ENCODE measurements around the gene EGLN3. TPM values are rescaled to one million over a fixed set of nuclear protein-coding genes. Genes with fewer than 3 reads are reported as not detected.

Gene EGLN3
- polyA plus RNA-seq, 4 donors: 13.1 to 40.5 (median 25.5) TPM

- peaks cover 0 to 17% (median 13%) of the 10 kb centered on the region in 3 donors for H3K36me3 ChIP-seq (ENCODE audit: control insufficient read depth in 3 of 3, insufficient read depth in 2 of 3, low read depth in 1 of 3, low read length in 3 of 3)
- no peak for DNase-seq
- 80 to 97% (median 83%) methylated on average over 3 of the region's 3 CpGs for whole genome bisulfite sequencing, 3 donors
- no peak overlapping the region for H3K4me3 ChIP-seq (ENCODE audit: low read depth in 1 of 3, low read length in 3 of 3)
- FAIRE-seq: no peak
- H3K27me3 ChIP-seq (ENCODE audit: control insufficient read depth in 3 of 3, insufficient read depth in 3 of 3, low read length in 3 of 3): no peaks in the 10 kb centered on the region
- H3K27ac ChIP-seq (ENCODE audit: low read depth in 1 of 3, low read length in 2 of 3): no peak overlapping the region
- no peaks in the 10 kb centered on the region for H3K9me3 ChIP-seq (ENCODE audit: control insufficient read depth in 2 of 2, insufficient read depth in 1 of 2, low read depth in 1 of 2, low read length in 1 of 2)
- peaks cover 0 to 11% (median 0%) of the 10 kb centered on the region in 3 donors for H3K4me1 ChIP-seq (ENCODE audit: control insufficient read depth in 3 of 3, insufficient read depth in 2 of 3, low read depth in 1 of 3, low read length in 2 of 3)
These were observed 26.2 kb downstream of the EGLN3 start for GRCh38 chr14:33924566-33925100.

- no peak overlapping the region for H3K4me3 ChIP-seq (ENCODE audit: low read depth in 1 of 3, low read length in 3 of 3)
- no peak overlapping the region for H3K27ac ChIP-seq (ENCODE audit: low read depth in 1 of 3, low read length in 2 of 3)
- 81 to 95% (median 86%) methylated on average over 4 of the region's 4 CpGs for whole genome bisulfite sequencing, 3 donors
- no peaks in the 10 kb centered on the region for H3K27me3 ChIP-seq (ENCODE audit: control insufficient read depth in 3 of 3, insufficient read depth in 3 of 3, low read length in 3 of 3)
- peaks cover 0 to 6% (median 0%) of the 10 kb centered on the region in 3 donors for H3K4me1 ChIP-seq (ENCODE audit: control insufficient read depth in 3 of 3, insufficient read depth in 2 of 3, low read depth in 1 of 3, low read length in 2 of 3)
- no peak for FAIRE-seq
- H3K9me3 ChIP-seq (ENCODE audit: control insufficient read depth in 2 of 2, insufficient read depth in 1 of 2, low read depth in 1 of 2, low read length in 1 of 2): no peaks in the 10 kb centered on the region
- H3K36me3 ChIP-seq (ENCODE audit: control insufficient read depth in 3 of 3, insufficient read depth in 2 of 3, low read depth in 1 of 3, low read length in 3 of 3): peaks cover 0 to 10% (median 3%) of the 10 kb centered on the region in 3 donors
- DNase-seq: no peak
These were observed 28.7 kb downstream of the EGLN3 start for GRCh38 chr14:33922125-33922524.

- 90 to 93% (median 92%) methylated on average over 3 of the region's 3 CpGs for WGBS, 3 donors
- H3K4me3 ChIP-seq (ENCODE audit: low read depth in 1 of 3, low read length in 3 of 3): no peak overlapping the region
- FAIRE-seq: no peak
These were observed 32.6 kb downstream of the EGLN3 start for GRCh38 chr14:33918256-33918655.

GRCh38 chr14:33917661-33918060 lies 33.2 kb downstream of the EGLN3 start:
- Histone ChIP-seq H3K4me3 (ENCODE audit: low read depth in 1 of 3, low read length in 3 of 3) (no peak overlapping the region), H3K9me3 (ENCODE audit: control insufficient read depth in 2 of 2, insufficient read depth in 1 of 2, low read depth in 1 of 2, low read length in 1 of 2) (no peaks in the 10 kb centered on the region), H3K36me3 (ENCODE audit: control insufficient read depth in 3 of 3, insufficient read depth in 2 of 3, low read depth in 1 of 3, low read length in 3 of 3) (peaks cover 0 to 5% (median under 1%) of the 10 kb centered on the region in 3 donors), H3K27ac (ENCODE audit: low read depth in 1 of 3, low read length in 2 of 3) (no peak overlapping the region), H3K27me3 (ENCODE audit: control insufficient read depth in 3 of 3, insufficient read depth in 3 of 3, low read length in 3 of 3) (no peaks in the 10 kb centered on the region), H3K4me1 (ENCODE audit: control insufficient read depth in 3 of 3, insufficient read depth in 2 of 3, low read depth in 1 of 3, low read length in 2 of 3) (peaks cover 0 to 11% (median 0%) of the 10 kb centered on the region in 3 donors)
- 70 to 97% (median 81%) methylated on average over 1 of the region's 1 CpG for WGBS, 3 donors
- FAIRE-seq (no peak), DNase-seq (no peak)

More at GRCh38 chr14:33918256-33918655, 32.6 kb downstream of the EGLN3 start:
- Histone ChIP-seq H3K27me3 (ENCODE audit: control insufficient read depth in 3 of 3, insufficient read depth in 3 of 3, low read length in 3 of 3) (no peaks in the 10 kb centered on the region), H3K9me3 (ENCODE audit: control insufficient read depth in 2 of 2, insufficient read depth in 1 of 2, low read depth in 1 of 2, low read length in 1 of 2) (no peaks in the 10 kb centered on the region), H3K27ac (ENCODE audit: low read depth in 1 of 3, low read length in 2 of 3) (no peak overlapping the region), H3K36me3 (ENCODE audit: control insufficient read depth in 3 of 3, insufficient read depth in 2 of 3, low read depth in 1 of 3, low read length in 3 of 3) (peaks cover 0 to 6% (median 2%) of the 10 kb centered on the region in 3 donors), H3K4me1 (ENCODE audit: control insufficient read depth in 3 of 3, insufficient read depth in 2 of 3, low read depth in 1 of 3, low read length in 2 of 3) (peaks cover 0 to 11% (median 0%) of the 10 kb centered on the region in 3 donors)
- no peak for DNase-seq

- no peaks in the 10 kb centered on the region for H3K27me3 ChIP-seq (ENCODE audit: control insufficient read depth in 3 of 3, insufficient read depth in 3 of 3, low read length in 3 of 3)
- 43 to 66% (median 54%) methylated on average over 5 of the region's 5 CpGs for WGBS, 3 donors
- no peaks in the 10 kb centered on the region for H3K9me3 ChIP-seq (ENCODE audit: control insufficient read depth in 2 of 2, insufficient read depth in 1 of 2, low read depth in 1 of 2, low read length in 1 of 2)
- H3K27ac ChIP-seq (ENCODE audit: low read depth in 1 of 3, low read length in 2 of 3): no peak overlapping the region
- FAIRE-seq: no peak
- no peak overlapping the region for H3K4me3 ChIP-seq (ENCODE audit: low read depth in 1 of 3, low read length in 3 of 3)
- H3K4me1 ChIP-seq (ENCODE audit: control insufficient read depth in 3 of 3, insufficient read depth in 2 of 3, low read depth in 1 of 3, low read length in 2 of 3): peaks cover 0 to 11% (median 0%) of the 10 kb centered on the region in 3 donors
- H3K36me3 ChIP-seq (ENCODE audit: control insufficient read depth in 3 of 3, insufficient read depth in 2 of 3, low read depth in 1 of 3, low read length in 3 of 3): peaks cover 0 to 3% (median 0%) of the 10 kb centered on the region in 3 donors
- no peak for DNase-seq
These were observed 34.0 kb downstream of the EGLN3 start for GRCh38 chr14:33916663-33917565.

- Histone ChIP-seq H3K4me3 (ENCODE audit: low read depth in 1 of 3, low read length in 3 of 3) (no peak overlapping the region), H3K9me3 (ENCODE audit: control insufficient read depth in 2 of 2, insufficient read depth in 1 of 2, low read depth in 1 of 2, low read length in 1 of 2) (no peaks in the 10 kb centered on the region), H3K4me1 (ENCODE audit: control insufficient read depth in 3 of 3, insufficient read depth in 2 of 3, low read depth in 1 of 3, low read length in 2 of 3) (peaks cover 0 to 11% (median 0%) of the 10 kb centered on the region in 3 donors), H3K27ac (ENCODE audit: low read depth in 1 of 3, low read length in 2 of 3) (no peak overlapping the region), H3K27me3 (ENCODE audit: control insufficient read depth in 3 of 3, insufficient read depth in 3 of 3, low read length in 3 of 3) (no peaks in the 10 kb centered on the region), H3K36me3 (ENCODE audit: control insufficient read depth in 3 of 3, insufficient read depth in 2 of 3, low read depth in 1 of 3, low read length in 3 of 3) (no peaks in the 10 kb centered on the region)
- no peak for FAIRE-seq
- 88 to 98% (median 89%) methylated on average over 7 of the region's 7 CpGs for WGBS, 3 donors
- no peak for DNase-seq
These were observed 35.2 kb downstream of the EGLN3 start for GRCh38 chr14:33915682-33916081.

GRCh38 chr14:33914676-33915516 lies 36.0 kb downstream of the EGLN3 start:
- 71 to 85% (median 83%) methylated on average over 5 of the region's 5 CpGs for WGBS, 3 donors
- no peak for FAIRE-seq

GRCh38 chr14:33911046-33911445 lies 39.8 kb downstream of the EGLN3 start:
- DNase-seq (no peak), FAIRE-seq (no peak)
- Histone ChIP-seq H3K9me3 (ENCODE audit: control insufficient read depth in 2 of 2, insufficient read depth in 1 of 2, low read depth in 1 of 2, low read length in 1 of 2) (peaks cover 0 to 4% of the 10 kb centered on the region in 2 donors), H3K36me3 (ENCODE audit: control insufficient read depth in 3 of 3, insufficient read depth in 2 of 3, low read depth in 1 of 3, low read length in 3 of 3) (no peaks in the 10 kb centered on the region), H3K27ac (ENCODE audit: low read depth in 1 of 3, low read length in 2 of 3) (no peak overlapping the region), H3K4me1 (ENCODE audit: control insufficient read depth in 3 of 3, insufficient read depth in 2 of 3, low read depth in 1 of 3, low read length in 2 of 3) (peaks cover 0 to 11% (median 6%) of the 10 kb centered on the region in 3 donors), H3K27me3 (ENCODE audit: control insufficient read depth in 3 of 3, insufficient read depth in 3 of 3, low read length in 3 of 3) (no peaks in the 10 kb centered on the region), H3K4me3 (ENCODE audit: low read depth in 1 of 3, low read length in 3 of 3) (no peak overlapping the region)
- 83 to 89% (median 85%) methylated on average over 6 of the region's 6 CpGs for WGBS, 3 donors

More at GRCh38 chr14:33914676-33915516, 36.0 kb downstream of the EGLN3 start:
- Histone ChIP-seq H3K27ac (ENCODE audit: low read depth in 1 of 3, low read length in 2 of 3) (no peak overlapping the region), H3K36me3 (ENCODE audit: control insufficient read depth in 3 of 3, insufficient read depth in 2 of 3, low read depth in 1 of 3, low read length in 3 of 3) (no peaks in the 10 kb centered on the region), H3K4me3 (ENCODE audit: low read depth in 1 of 3, low read length in 3 of 3) (no peak overlapping the region), H3K4me1 (ENCODE audit: control insufficient read depth in 3 of 3, insufficient read depth in 2 of 3, low read depth in 1 of 3, low read length in 2 of 3) (peaks cover 1 to 11% (median 2%) of the 10 kb centered on the region in 3 donors), H3K27me3 (ENCODE audit: control insufficient read depth in 3 of 3, insufficient read depth in 3 of 3, low read length in 3 of 3) (no peaks in the 10 kb centered on the region), H3K9me3 (ENCODE audit: control insufficient read depth in 2 of 2, insufficient read depth in 1 of 2, low read depth in 1 of 2, low read length in 1 of 2) (no peaks in the 10 kb centered on the region)
- no peak for DNase-seq

All from small intestine (tissue), 7 donors.